ENCODE measurements around the gene HERPUD1. TPM values are rescaled to one million over a fixed set of nuclear protein-coding genes. Genes with fewer than 3 reads are reported as not detected.
"Not testable (repeated sequence)": the region's sequence is repeated elsewhere in the genome, so short reads cannot be mapped to it uniquely, and the experiment has no call there.

Gene HERPUD1
- total RNA-seq, 1 donor from 2014 or later, result 76.2 TPM

DNA sequence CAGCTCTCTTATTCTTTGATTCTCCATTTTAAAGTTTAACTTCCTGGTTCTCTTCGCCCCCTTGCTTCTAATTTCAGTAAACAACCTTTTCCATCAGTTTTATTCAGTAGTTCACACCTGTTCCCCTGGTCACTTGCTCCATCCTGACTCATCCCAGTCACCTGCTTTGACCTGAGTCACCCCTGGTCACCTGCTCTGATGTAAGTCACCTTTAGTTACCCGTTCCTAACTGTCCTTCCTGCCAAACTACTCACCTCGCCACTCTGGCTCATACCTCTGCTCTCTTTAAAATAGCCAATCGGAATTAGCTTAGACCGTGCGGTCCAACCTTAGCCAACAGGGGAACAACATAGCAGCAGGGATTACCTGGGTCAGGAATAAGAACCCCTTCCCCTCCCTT is 52.7 kb downstream of the HERPUD1 start:
- H3K9me3 ChIP-seq (ENCODE audit: control insufficient read depth in 3 of 3, low read length in 3 of 3), result no peaks in the 10 kb centered on the region
- H3K27ac ChIP-seq (ENCODE audit: low read depth, low read length), result no peak overlapping the region
- peaks cover 26 to 39% (median 33%) of the 10 kb centered on the region in 3 donors for H3K4me1 ChIP-seq (ENCODE audit: control insufficient read depth in 3 of 3, insufficient read depth in 3 of 3, low read length in 3 of 3)

DNA sequence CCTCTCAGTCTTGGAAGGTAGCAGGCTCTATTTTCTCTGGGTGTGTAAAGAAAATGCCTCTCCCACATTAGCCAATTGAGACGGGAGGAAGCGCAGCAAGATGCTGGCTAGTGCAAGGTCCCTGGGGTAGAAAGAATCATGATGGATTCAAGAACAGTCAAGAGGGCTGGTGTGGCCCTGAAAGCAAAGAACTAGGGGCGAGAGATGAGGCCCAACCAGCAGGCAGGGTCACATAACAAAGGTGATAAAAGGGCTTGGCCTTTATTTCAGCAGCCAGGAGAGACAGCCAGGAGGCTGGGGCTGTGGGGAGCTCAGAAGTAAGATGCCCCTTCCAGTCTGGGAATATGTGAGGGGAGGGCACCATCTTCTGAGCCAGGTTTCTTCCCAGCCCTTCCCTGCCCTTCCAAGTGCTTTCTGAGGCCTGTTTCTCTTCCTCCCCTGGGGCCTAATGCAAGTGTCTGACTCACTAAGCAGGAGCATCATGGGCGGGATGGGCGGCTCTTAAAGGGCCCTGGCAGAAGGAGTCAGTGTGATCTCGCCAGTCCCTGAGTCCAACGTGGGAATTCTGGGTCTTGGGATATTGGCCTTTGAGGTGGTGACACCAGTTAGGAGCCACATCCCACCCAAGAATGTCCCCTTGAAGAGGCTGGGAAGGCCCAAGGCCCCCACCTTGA is 53.5 kb downstream of the HERPUD1 start:
- Histone ChIP-seq H3K27me3 (ENCODE audit: control insufficient read depth in 3 of 3, insufficient read depth in 3 of 3, low read length in 3 of 3) (no peaks in the 10 kb centered on the region), H3K4me3 (ENCODE audit: low read length in 3 of 3) (peak overlapping the region in 1 of 3 donors; percentile 35), H3K36me3 (ENCODE audit: control insufficient read depth in 3 of 3, insufficient read depth in 3 of 3, low read length in 3 of 3) (no peaks in the 10 kb centered on the region), H3K9me3 (ENCODE audit: control insufficient read depth in 3 of 3, low read length in 3 of 3) (no peaks in the 10 kb centered on the region), H3K4me1 (ENCODE audit: control insufficient read depth in 3 of 3, insufficient read depth in 3 of 3, low read length in 3 of 3) (peaks cover 32 to 46% (median 37%) of the 10 kb centered on the region in 3 donors), H3K27ac (ENCODE audit: low read depth, low read length) (peak overlapping the region; percentile 49), H3K9ac (ENCODE audit: low read depth in 1 of 3, low read length in 3 of 3) (no peak overlapping the region)

More for the DNA sequence above, 52.7 kb downstream of the HERPUD1 start:
- no peak overlapping the region for H3K4me3 ChIP-seq (ENCODE audit: low read length in 3 of 3)
- no peak overlapping the region for H3K9ac ChIP-seq (ENCODE audit: low read depth in 1 of 3, low read length in 3 of 3)
- no peaks in the 10 kb centered on the region for H3K36me3 ChIP-seq (ENCODE audit: control insufficient read depth in 3 of 3, insufficient read depth in 3 of 3, low read length in 3 of 3)
- no peaks in the 10 kb centered on the region for H3K27me3 ChIP-seq (ENCODE audit: control insufficient read depth in 3 of 3, insufficient read depth in 3 of 3, low read length in 3 of 3)

DNA sequence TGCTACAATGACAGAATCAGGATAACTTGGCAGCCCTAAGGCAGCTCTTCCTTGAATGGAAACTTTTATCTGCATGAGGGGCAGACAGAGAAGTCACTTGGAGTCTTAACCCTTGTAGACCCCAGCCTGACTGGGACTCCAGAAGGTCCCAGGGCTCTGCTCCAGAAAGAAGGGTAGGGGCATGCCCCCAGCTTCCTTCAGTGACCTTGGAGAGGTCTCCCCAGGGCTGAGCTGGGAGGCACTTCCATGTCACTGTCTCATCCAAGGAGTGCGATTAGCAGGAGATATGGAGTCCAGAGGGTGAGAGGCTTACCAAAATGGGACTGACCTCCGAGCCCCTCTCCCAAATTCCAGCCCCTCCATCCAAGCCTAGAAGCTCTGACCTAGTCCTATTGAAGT is 54.0 kb downstream of the HERPUD1 start:
- H3K4me3 ChIP-seq (ENCODE audit: low read length in 3 of 3), result no peak overlapping the region
- peaks cover 36 to 52% (median 37%) of the 10 kb centered on the region in 3 donors for H3K4me1 ChIP-seq (ENCODE audit: control insufficient read depth in 3 of 3, insufficient read depth in 3 of 3, low read length in 3 of 3)
- H3K27me3 ChIP-seq (ENCODE audit: control insufficient read depth in 3 of 3, insufficient read depth in 3 of 3, low read length in 3 of 3), result no peaks in the 10 kb centered on the region
- H3K9me3 ChIP-seq (ENCODE audit: control insufficient read depth in 3 of 3, low read length in 3 of 3), result no peaks in the 10 kb centered on the region
- no peaks in the 10 kb centered on the region for H3K36me3 ChIP-seq (ENCODE audit: control insufficient read depth in 3 of 3, insufficient read depth in 3 of 3, low read length in 3 of 3)
- peak overlapping the region in 1 of 3 donors; percentile 25 for H3K9ac ChIP-seq (ENCODE audit: low read depth in 1 of 3, low read length in 3 of 3)
- H3K27ac ChIP-seq (ENCODE audit: low read depth, low read length), result peak overlapping the region; percentile 49

DNA sequence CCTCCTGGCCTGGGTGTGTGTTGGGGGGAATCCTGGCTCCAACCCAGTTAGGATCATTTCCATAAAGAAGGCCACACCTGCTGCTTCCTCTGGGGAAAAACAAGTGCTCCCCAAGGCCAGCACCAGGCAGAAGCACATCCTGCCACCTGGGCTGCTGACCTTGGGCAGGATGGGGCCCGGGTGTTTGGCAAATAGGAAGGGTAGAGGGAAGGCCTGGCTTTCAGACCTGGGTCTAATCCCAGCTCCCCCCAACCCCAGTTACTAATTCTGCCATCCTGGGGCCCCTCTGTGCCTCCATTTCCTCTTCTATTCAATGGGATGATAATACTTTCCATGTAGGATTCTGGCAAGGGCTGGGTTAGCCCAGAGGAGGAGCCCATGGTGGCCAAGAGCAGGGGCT is 54.4 kb downstream of the HERPUD1 start:
- H3K27ac ChIP-seq (ENCODE audit: low read depth, low read length), result peak overlapping the region; percentile 49
- H3K9ac ChIP-seq (ENCODE audit: low read depth in 1 of 3, low read length in 3 of 3), result peak overlapping the region in 1 of 3 donors; percentile 25
- H3K4me3 ChIP-seq (ENCODE audit: low read length in 3 of 3), result no peak overlapping the region
- no peaks in the 10 kb centered on the region for H3K36me3 ChIP-seq (ENCODE audit: control insufficient read depth in 3 of 3, insufficient read depth in 3 of 3, low read length in 3 of 3)
- H3K4me1 ChIP-seq (ENCODE audit: control insufficient read depth in 3 of 3, insufficient read depth in 3 of 3, low read length in 3 of 3), result peaks cover 36 to 54% (median 37%) of the 10 kb centered on the region in 3 donors
- no peaks in the 10 kb centered on the region for H3K27me3 ChIP-seq (ENCODE audit: control insufficient read depth in 3 of 3, insufficient read depth in 3 of 3, low read length in 3 of 3)
- no peaks in the 10 kb centered on the region for H3K9me3 ChIP-seq (ENCODE audit: control insufficient read depth in 3 of 3, low read length in 3 of 3)

DNA sequence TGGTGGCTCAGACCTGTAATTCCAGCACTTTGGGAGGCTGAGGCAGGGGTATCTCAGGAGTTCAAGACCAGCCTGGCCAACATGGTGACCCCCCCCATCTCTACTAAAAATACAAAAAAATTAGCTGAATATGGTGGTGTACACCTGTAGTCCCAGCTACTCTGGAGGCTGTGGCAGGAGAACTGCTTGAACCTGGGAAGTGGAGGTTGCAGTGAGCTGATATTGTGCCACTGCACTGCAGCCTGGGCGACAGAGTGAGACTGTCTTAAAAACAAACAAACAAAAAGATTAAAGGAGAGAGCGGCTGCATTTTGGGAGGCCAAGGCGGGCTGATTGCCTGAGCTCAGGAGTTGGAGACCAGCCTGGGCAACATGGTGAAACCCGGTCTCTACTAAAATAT is 55.0 kb downstream of the HERPUD1 start:
- peaks cover 37 to 57% (median 37%) of the 10 kb centered on the region in 3 donors for H3K4me1 ChIP-seq (ENCODE audit: control insufficient read depth in 3 of 3, insufficient read depth in 3 of 3, low read length in 3 of 3)
- H3K9ac ChIP-seq (ENCODE audit: low read depth in 1 of 3, low read length in 3 of 3); H3K27me3 ChIP-seq (ENCODE audit: control insufficient read depth in 3 of 3, insufficient read depth in 3 of 3, low read length in 3 of 3); H3K36me3 ChIP-seq (ENCODE audit: control insufficient read depth in 3 of 3, insufficient read depth in 3 of 3, low read length in 3 of 3); H3K9me3 ChIP-seq (ENCODE audit: control insufficient read depth in 3 of 3, low read length in 3 of 3); H3K27ac ChIP-seq (ENCODE audit: low read depth, low read length); H3K4me3 ChIP-seq (ENCODE audit: low read length in 3 of 3): not testable (repeated sequence)

DNA sequence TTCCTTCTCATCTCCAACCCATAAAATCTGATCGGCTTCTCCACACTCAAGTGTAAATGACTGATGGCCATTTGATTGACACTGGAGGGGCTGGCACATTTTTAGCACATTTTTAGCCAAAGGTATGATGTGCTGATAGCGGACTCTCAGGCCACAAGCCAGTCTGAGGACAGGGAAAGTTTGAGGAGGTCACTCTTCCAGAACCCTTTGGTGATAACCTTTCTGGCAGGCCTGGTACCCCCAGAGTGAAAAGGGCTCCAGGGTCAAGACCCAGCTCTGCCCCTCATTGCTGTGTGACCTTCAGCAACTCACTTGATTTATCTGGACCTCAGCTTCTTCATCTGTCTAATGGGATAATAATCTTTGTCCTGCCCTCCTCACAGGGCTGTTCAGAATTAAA is 55.8 kb downstream of the HERPUD1 start:
- no peaks in the 10 kb centered on the region for H3K27me3 ChIP-seq (ENCODE audit: control insufficient read depth in 3 of 3, insufficient read depth in 3 of 3, low read length in 3 of 3)
- H3K4me3 ChIP-seq (ENCODE audit: low read length in 3 of 3), result no peak overlapping the region
- peaks cover 37 to 59% (median 40%) of the 10 kb centered on the region in 3 donors for H3K4me1 ChIP-seq (ENCODE audit: control insufficient read depth in 3 of 3, insufficient read depth in 3 of 3, low read length in 3 of 3)
- no peak overlapping the region for H3K9ac ChIP-seq (ENCODE audit: low read depth in 1 of 3, low read length in 3 of 3)
- no peak overlapping the region for H3K27ac ChIP-seq (ENCODE audit: low read depth, low read length)
- no peaks in the 10 kb centered on the region for H3K36me3 ChIP-seq (ENCODE audit: control insufficient read depth in 3 of 3, insufficient read depth in 3 of 3, low read length in 3 of 3)
- H3K9me3 ChIP-seq (ENCODE audit: control insufficient read depth in 3 of 3, low read length in 3 of 3), result no peaks in the 10 kb centered on the region

DNA sequence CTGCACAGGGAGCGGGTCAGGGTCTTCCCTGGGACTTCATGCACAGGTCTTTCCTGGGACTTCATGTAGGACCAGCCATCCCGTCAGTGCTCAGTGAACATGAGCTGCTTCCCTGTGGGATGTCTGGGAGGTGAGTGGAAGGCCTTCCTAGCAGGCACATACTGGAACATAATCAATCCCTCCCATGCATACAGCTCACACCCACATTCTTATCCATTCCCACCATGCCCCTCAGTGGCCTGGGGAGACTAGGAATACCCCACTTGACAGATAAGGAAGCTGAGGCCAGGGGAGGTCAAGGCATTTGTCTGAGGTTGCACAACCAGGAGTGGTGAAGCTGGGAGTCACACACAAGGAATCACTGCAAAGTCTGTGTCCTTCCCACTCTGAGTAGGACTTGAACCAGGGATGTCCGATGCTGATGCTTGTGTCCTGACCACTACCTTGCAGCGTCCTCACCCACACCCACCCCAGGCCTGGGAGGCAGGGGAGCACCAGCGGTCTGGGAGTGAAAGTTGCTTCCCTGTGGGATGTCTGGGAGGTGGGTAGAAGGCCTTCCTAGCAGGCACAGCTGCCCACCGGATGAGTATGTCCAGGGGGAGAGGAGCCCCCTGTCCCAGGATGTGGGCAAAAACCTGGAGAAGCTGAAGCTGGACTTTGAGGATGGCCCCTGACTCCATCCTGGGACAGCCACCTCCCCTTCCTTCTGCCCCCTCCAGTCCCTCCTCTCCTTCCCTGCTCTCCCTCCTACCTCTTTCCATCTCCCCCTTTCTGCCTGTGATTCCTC is 56.4 kb downstream of the HERPUD1 start:
- peaks cover 37 to 60% (median 40%) of the 10 kb centered on the region in 3 donors for H3K4me1 ChIP-seq (ENCODE audit: control insufficient read depth in 3 of 3, insufficient read depth in 3 of 3, low read length in 3 of 3)
- H3K36me3 ChIP-seq (ENCODE audit: control insufficient read depth in 3 of 3, insufficient read depth in 3 of 3, low read length in 3 of 3), result no peaks in the 10 kb centered on the region
- no peaks in the 10 kb centered on the region for H3K27me3 ChIP-seq (ENCODE audit: control insufficient read depth in 3 of 3, insufficient read depth in 3 of 3, low read length in 3 of 3)
- H3K9me3 ChIP-seq (ENCODE audit: control insufficient read depth in 3 of 3, low read length in 3 of 3), result no peaks in the 10 kb centered on the region
- peak overlapping the region; percentile 89 to 91 (median 89) for H3K4me3 ChIP-seq (ENCODE audit: low read length in 3 of 3)
- peak overlapping the region; percentile 80 to 88 (median 86) for H3K9ac ChIP-seq (ENCODE audit: low read depth in 1 of 3, low read length in 3 of 3)
- peak overlapping the region; percentile 89 for H3K27ac ChIP-seq (ENCODE audit: low read depth, low read length)

DNA sequence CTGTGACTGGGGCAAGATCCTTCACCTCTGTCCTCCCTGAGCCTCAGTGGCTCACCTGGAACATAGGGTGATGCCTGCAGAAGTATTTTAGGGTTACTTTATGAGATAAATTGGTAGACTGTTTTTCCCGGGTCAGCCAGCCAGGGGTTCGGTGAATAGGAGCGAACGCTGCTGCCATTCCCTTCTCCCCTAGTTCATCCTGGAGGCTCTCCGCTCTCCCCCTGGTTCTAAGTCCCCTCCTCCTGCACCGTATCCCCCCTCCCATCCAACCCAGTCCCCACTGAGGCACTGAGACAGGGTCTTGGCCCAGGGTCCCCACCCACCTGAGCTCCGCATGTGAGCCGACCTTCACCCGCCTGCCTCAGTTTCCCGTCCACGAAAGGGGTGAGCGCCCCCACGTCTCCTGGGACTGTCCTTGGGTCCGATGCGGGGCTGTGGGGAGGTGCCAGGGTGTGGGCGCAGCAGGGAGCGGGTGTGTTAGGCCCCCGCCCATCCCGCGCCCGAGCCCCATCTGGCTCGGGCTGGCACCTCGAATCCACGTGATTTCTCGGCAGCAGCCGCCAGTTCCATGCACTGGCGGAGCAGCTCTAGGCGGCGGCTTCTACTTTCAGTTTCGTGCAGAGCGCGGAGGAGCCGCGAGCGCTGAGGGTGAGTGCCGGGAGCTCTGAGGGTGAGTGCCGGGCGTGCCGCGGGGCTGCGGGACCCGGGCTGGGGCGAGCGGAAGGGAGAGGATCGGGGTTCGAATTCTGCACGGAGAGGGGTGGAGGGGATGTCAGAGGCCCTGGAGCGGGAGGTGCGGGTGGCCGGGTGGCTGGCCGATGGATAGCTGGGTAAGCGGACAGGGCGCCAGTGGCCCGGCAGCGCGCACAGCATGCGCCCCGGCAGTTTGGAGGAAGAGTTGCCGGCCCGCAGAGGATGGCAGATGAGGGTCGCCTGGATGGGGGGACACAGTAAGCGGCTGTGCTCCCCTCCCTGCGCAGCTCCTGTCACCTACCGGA is 57.3 kb downstream of the HERPUD1 start, which contains the start of gene NLRC5:
Gene NLRC5 (plus strand): TSS at position 610 of the 998 bp plus-strand sequence. CDS start 31,156 bp downstream, outside the sequence.
- Histone ChIP-seq H3K9ac (ENCODE audit: low read depth in 1 of 3, low read length in 3 of 3) (peak within 1 kb of the TSS; percentile 80 to 88 (median 86)), H3K4me3 (ENCODE audit: low read length in 3 of 3) (peak within 1 kb of the TSS; percentile 89 to 91 (median 89)), H3K27ac (ENCODE audit: low read depth, low read length) (peak within 1 kb of the TSS; percentile 89), H3K4me1 (ENCODE audit: control insufficient read depth in 3 of 3, insufficient read depth in 3 of 3, low read length in 3 of 3) (peaks cover 36 to 59% (median 36%) of the 10 kb centered on the region in 3 donors), H3K36me3 (ENCODE audit: control insufficient read depth in 3 of 3, insufficient read depth in 3 of 3, low read length in 3 of 3) (no peaks in the 10 kb centered on the region), H3K9me3 (ENCODE audit: control insufficient read depth in 3 of 3, low read length in 3 of 3) (no peaks in the 10 kb centered on the region), H3K27me3 (ENCODE audit: control insufficient read depth in 3 of 3, insufficient read depth in 3 of 3, low read length in 3 of 3) (no peaks in the 10 kb centered on the region)

DNA sequence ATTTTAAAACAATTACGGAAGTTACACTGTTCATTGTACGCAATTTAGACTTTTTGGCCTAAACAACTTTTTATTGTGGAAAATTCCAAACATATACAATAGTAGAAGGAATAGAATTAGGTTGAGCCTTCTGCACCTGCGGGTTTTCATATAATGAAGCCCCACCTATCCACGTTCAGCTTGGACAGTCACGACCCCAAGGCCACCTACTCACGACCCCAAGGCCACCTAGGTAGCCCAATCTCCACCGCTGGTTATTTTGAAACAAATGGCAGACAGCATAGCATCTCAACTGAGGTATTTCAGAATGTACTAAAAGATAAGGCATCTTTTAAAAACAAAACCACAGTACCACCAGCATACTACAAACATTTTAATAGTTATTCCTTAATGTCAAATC is 58.0 kb downstream of the HERPUD1 start:
- peaks cover 35 to 55% (median 36%) of the 10 kb centered on the region in 3 donors for H3K4me1 ChIP-seq (ENCODE audit: control insufficient read depth in 3 of 3, insufficient read depth in 3 of 3, low read length in 3 of 3)
- H3K9me3 ChIP-seq (ENCODE audit: control insufficient read depth in 3 of 3, low read length in 3 of 3), result no peaks in the 10 kb centered on the region
- H3K27ac ChIP-seq (ENCODE audit: low read depth, low read length), result peak overlapping the region; percentile 89
- H3K9ac ChIP-seq (ENCODE audit: low read depth in 1 of 3, low read length in 3 of 3), result peak overlapping the region; percentile 80 to 88 (median 86)
- H3K4me3 ChIP-seq (ENCODE audit: low read length in 3 of 3), result peak overlapping the region; percentile 89 to 91 (median 89)
- H3K27me3 ChIP-seq (ENCODE audit: control insufficient read depth in 3 of 3, insufficient read depth in 3 of 3, low read length in 3 of 3), result no peaks in the 10 kb centered on the region
- H3K36me3 ChIP-seq (ENCODE audit: control insufficient read depth in 3 of 3, insufficient read depth in 3 of 3, low read length in 3 of 3), result no peaks in the 10 kb centered on the region
